A549 (cell line): Measurements from ENCODE around the gene SCAP. TPM values are rescaled to one million over a fixed set of nuclear protein-coding genes. Genes with fewer than 3 reads are reported as not detected.

Source experiments
- ATAC-seq, 2 experiments: fragments of 200-7000 bp in 1 of 2; fragments of >200 bp in 1 of 2; cut with Nextera tagmentation in 1 of 2; cut with Tn5 transposase in 1 of 2; 3 replicates each; pipeline versions ENCODE4 v1.8.0 to v1.9.1; 2018 to 2020; ENCODE audit warnings: mild to moderate bottlenecking in 1 of 2, moderate library complexity in 1 of 2
- CTCF ChIA-PET: fragments of 300-600 bp; sonication (Branson Sonifier 250); formaldehyde crosslinking; extraction: SDS; loops from one replicate; lab custom pipeline; 2021; ENCODE audit warnings: antibody characterized with exemption, inconsistent platforms; lab: Yijun Ruan, JAX
- POLR2A ChIA-PET: fragments of 350-600 bp; formaldehyde crosslinking; extraction: SDS; loops from one replicate; lab custom pipeline; 2021; ENCODE audit warnings: antibody characterized with exemption, inconsistent platforms; lab: Yijun Ruan, JAX
- DNase-seq, 2 experiments: peaks; one replicate each; pipeline versions ENCODE4 v3.0.0 to v3.0.0-alpha.2; 2011 to 2016; ENCODE audit warnings: low read depth in 1 of 2, low spot score in 1 of 2
- FAIRE-seq: peaks from 2 replicates; lab custom pipeline; 2011; peaks lifted over from hg19 to GRCh38; lab: Jason Lieb, UNC
- H3K27ac ChIP-seq, 2 experiments: fragments of >200 bp; sonication (Bioruptor Twin); formaldehyde crosslinking; 3 replicates each; pipeline ENCODE4 v1.5.1; 2016 to 2017
- H3K4me1 ChIP-seq: fragments of >200 bp; sonication (Bioruptor Twin); formaldehyde crosslinking; 3 replicates; pipeline ENCODE4 v1.6.1; 2016
- H3K4me2 ChIP-seq: fragments of >200 bp; sonication (Bioruptor Twin); formaldehyde crosslinking; 3 replicates; pipeline ENCODE4 v1.6.1; 2016
- H3K4me3 ChIP-seq: fragments of >200 bp; sonication (Bioruptor Twin); formaldehyde crosslinking; 3 replicates; pipeline ENCODE4 v1.5.1; 2016
- H3K9me3 ChIP-seq: fragments of >200 bp; sonication (Bioruptor Twin); formaldehyde crosslinking; 3 replicates; pipeline ENCODE4 v1.6.1; 2016
- BCL3 ChIP-seq: fragments of >200 bp; sonication (Bioruptor Twin); formaldehyde crosslinking; IDR thresholded peaks from 3 replicates; pipeline ENCODE4 v1.6.1; 2016
- CEBPB ChIP-seq, 2 experiments: fragments of >200 bp in 1 of 2; sonication (Bioruptor Twin) in 1 of 2; formaldehyde crosslinking in 1 of 2; IDR thresholded peaks; 2 replicates each; pipeline ENCODE4 v1.6.1; 2012 to 2016
- ELK1 ChIP-seq: fragments of 150-350 bp; IDR thresholded peaks from 2 replicates; pipeline ENCODE4 v1.6.1; 2014; ENCODE audit warnings: low read depth, mild to moderate bottlenecking, low read length
- FOXS1 ChIP-seq: fragments of 250-450 bp; sonication (Bioruptor Pico); IDR thresholded peaks from 2 replicates; pipeline ENCODE4 v1.5.0; 2020; ENCODE audit warnings: mild to moderate bottlenecking, moderate library complexity
- HDAC2 ChIP-seq: fragments of 200-600 bp; sonication (generic); IDR thresholded peaks from 2 replicates; pipeline ENCODE4 v1.6.1; 2016
- HMGXB4 ChIP-seq: fragments of 250-450 bp; sonication (Bioruptor Pico); IDR thresholded peaks from 2 replicates; pipeline ENCODE4 v1.5.0; 2021; ENCODE audit warnings: mild to moderate bottlenecking, moderate library complexity, borderline replicate concordance
- HOXA7 ChIP-seq: fragments of 250-450 bp; sonication (Bioruptor Pico); IDR thresholded peaks from 2 replicates; pipeline ENCODE4 v1.5.0; 2020; ENCODE audit warnings: mild to moderate bottlenecking, moderate library complexity
- JUNB ChIP-seq: fragments of >200 bp; sonication (Bioruptor Twin); formaldehyde crosslinking; IDR thresholded peaks from 2 replicates; pipeline ENCODE4 v1.6.1; 2016
- MYC ChIP-seq: IDR thresholded peaks from 2 replicates; pipeline ENCODE4 v1.6.1; 2012; ENCODE audit warnings: mild to moderate bottlenecking, inconsistent platforms, low read length, improper control_type of control experiment, borderline replicate concordance
- NPAS2 ChIP-seq: fragments of 250-450 bp; sonication (Bioruptor Pico); IDR thresholded peaks from 2 replicates; pipeline ENCODE4 v1.8.0; 2022; ENCODE audit warnings: mild to moderate bottlenecking, moderate library complexity, borderline replicate concordance
- PHF8 ChIP-seq: fragments of 200-600 bp; sonication (generic); IDR thresholded peaks from 2 replicates; pipeline ENCODE4 v1.6.1; 2016; ENCODE audit warnings: low read depth, mild to moderate bottlenecking, antibody characterized with exemption, moderate library complexity, borderline replicate concordance
- RFX5 ChIP-seq: fragments of 450-650 bp; IDR thresholded peaks from 2 replicates; pipeline ENCODE4 v1.7.1; 2014; ENCODE audit warnings: antibody characterized with exemption, mild to moderate bottlenecking, moderate library complexity
- RNF2 ChIP-seq: fragments of 200-600 bp; sonication (generic); IDR thresholded peaks from 2 replicates; pipeline ENCODE4 v1.6.1; 2016; ENCODE audit warnings: low read depth, mild to moderate bottlenecking, antibody characterized with exemption, moderate library complexity, borderline replicate concordance
- ZNF302 ChIP-seq: fragments of 250-450 bp; sonication (Bioruptor Pico); IDR thresholded peaks from 2 replicates; pipeline ENCODE4 v1.9.0; 2021; ENCODE audit warnings: inconsistent platforms, mild to moderate bottlenecking, moderate library complexity
- WGBS: methylation state at CpG from one replicate; pipeline ENCODE4 v1.1.6; 2017; ENCODE audit errors: missing lambda C conversion rate; 5-methylcytosine and 5-hydroxymethylcytosine counted together
- polyA plus RNA-seq, 4 experiments: library from polyadenylated mRNA; depleted of rRNA in 3 of 4; stranded (reverse); fragments of >200 nt; fragmentation: RNase III in 1 of 4; extraction: RNeasy Plus Mini Kit Qiagen cat#74134 plus additional on column Dnase treatment in 1 of 4; gene quantifications; 2 replicates in 3 of 4; 3 replicates in 1 of 4; pipeline ENCODE4 v1.2.3, GENCODE V29; 2011 to 2017

Gene SCAP
- polyA plus RNA-seq, 2 of the 4 experiments (the other 2 are of a cell fraction) = 12.9 to 25.9 TPM

- H3K9me3 ChIP-seq = no peaks in the 10 kb centered on the region
- H3K4me3 ChIP-seq = no peak overlapping the region
- no peak overlapping the region for H3K27ac ChIP-seq
- FAIRE-seq = no peak
- no peak for DNase-seq
- POLR2A ChIA-PET = no interaction called here
- H3K4me1 ChIP-seq = no peaks in the 10 kb centered on the region
- no peak for ATAC-seq
- TF ChIP-seq HMGXB4 (CRISPR knock-in tag) (no peak), RNF2 (no peak), MYC (no peak), JUNB (no peak), HDAC2 (no peak), RFX5 (no peak), BCL3 (no peak)
- H3K4me2 ChIP-seq = no peak overlapping the region
- CTCF ChIA-PET = interaction anchor here (0.6 kb wide), 1 partner anchor 81 kb away, joined by 3 read pairs; the partner anchor contains the start of gene SCAP
- WGBS = 82% methylated on average over 8 of the region's 8 CpGs
Measured at GRCh38 chr3:47394140-47394870, 81.4 kb downstream of the SCAP start.

- no peak for ATAC-seq
- FAIRE-seq = no peak
- Histone ChIP-seq H3K4me2 (no peak overlapping the region), H3K4me1 (no peaks in the 10 kb centered on the region), H3K27ac (no peak overlapping the region), H3K4me3 (no peak overlapping the region), H3K9me3 (no peaks in the 10 kb centered on the region)
- ChIA-PET POLR2A (no interaction called here), CTCF (interaction anchor here (1.1 kb wide), 1 partner anchor 27 kb away, joined by 3 read pairs; no protein-coding TSS in a partner anchor)
- no peak for TF ChIP-seq RNF2
- no peak for TF ChIP-seq ZNF302 (CRISPR knock-in tag)
- no peak for TF ChIP-seq FOXS1 (CRISPR knock-in tag)
- no peak for TF ChIP-seq ELK1
- no peak for TF ChIP-seq HDAC2
- WGBS = 93% methylated on average over 3 of the region's 3 CpGs
- no peak for DNase-seq
Measured at GRCh38 chr3:47392933-47393332, 82.8 kb downstream of the SCAP start.

GRCh38 chr3:47385796-47386195 lies 89.9 kb downstream of the SCAP start:
- peaks cover 12% of the 10 kb centered on the region; the same call in 2 of the 3 replicates for H3K4me1 ChIP-seq
- TF ChIP-seq PHF8 = no peak
- no peak for TF ChIP-seq CEBPB (IDR thresholded peaks at IDR 0.05)
- TF ChIP-seq FOXS1 (CRISPR knock-in tag) = no peak
- no peak for TF ChIP-seq NPAS2 (CRISPR knock-in tag)
- TF ChIP-seq HOXA7 = no peak
- no peaks in the 10 kb centered on the region for H3K9me3 ChIP-seq
- CTCF ChIA-PET = interaction anchor here (1.4 to 1.8 kb wide), 2 partner anchors 22 to 35 kb away, joined by 3 to 5 read pairs; no protein-coding TSS in a partner anchor
- no peak for DNase-seq
- no peak overlapping the region for H3K4me2 ChIP-seq
- WGBS = 94% methylated on average over 2 of the region's 2 CpGs
- FAIRE-seq = no peak
- H3K27ac ChIP-seq = no peak overlapping the region
- no peak for ATAC-seq
- no peak overlapping the region for H3K4me3 ChIP-seq
- POLR2A ChIA-PET = no interaction called here
